GM12873 (cell line): ENCODE data around the gene C1QL1.

Experiments used
- CTCF ChIP-seq: IDR thresholded peaks from 2 replicates; pipeline ENCODE4 v1.5.1; 2012; ENCODE audit warnings: low read depth, mild to moderate bottlenecking, moderate library complexity, low read length, control low read depth; ENCODE audit not compliant: insufficient read depth; ENCODE audit errors: missing control alignments

C1QL1 gene

GRCh38 chr17:44913676-44914075 is 54.4 kb downstream of the C1QL1 start:
- no peak for TF ChIP-seq CTCF

- TF ChIP-seq CTCF, result no peak
Observed at GRCh38 chr17:44912763-44913544, 55.1 kb downstream of the C1QL1 start.

GRCh38 chr17:44911133-44912001 is 56.7 kb downstream of the C1QL1 start:
- peak; percentile 57 for TF ChIP-seq CTCF

GRCh38 chr17:44910231-44911106 is 57.6 kb downstream of the C1QL1 start:
- no peak for TF ChIP-seq CTCF
